H9 (cell line): ENCODE results near the gene TNFAIP8L3. TPM values are rescaled to one million over a fixed set of nuclear protein-coding genes. Genes with fewer than 3 reads are reported as not detected.

Experiments
- DNase-seq: peaks from one replicate; pipeline ENCODE4 v3.0.0-alpha.2; 2017
- H2AFZ ChIP-seq: one replicate; pipeline ENCODE4 v1.6.1; 2013; ENCODE audit warnings: mild to moderate bottlenecking, low read length, control low read depth, moderate library complexity
- H2AK5ac ChIP-seq: 2 replicates; pipeline ENCODE4 v1.6.1; 2013; ENCODE audit warnings: low read length, control low read depth, mixed read lengths; ENCODE audit not compliant: insufficient read length
- H2BK120ac ChIP-seq: one replicate; pipeline ENCODE4 v1.6.1; 2013; ENCODE audit warnings: low read depth, mild to moderate bottlenecking, low read length, control low read depth, inconsistent platforms; ENCODE audit not compliant: poor library complexity, severe bottlenecking
- H2BK12ac ChIP-seq: 2 replicates; pipeline ENCODE4 v1.6.1; 2013; ENCODE audit warnings: low read length, control low read depth, mixed read lengths, low read depth; ENCODE audit not compliant: insufficient read length
- H2BK15ac ChIP-seq: 2 replicates; pipeline ENCODE4 v1.6.1; 2013; ENCODE audit warnings: low read depth, low read length, control low read depth
- H2BK20ac ChIP-seq: one replicate; pipeline ENCODE4 v1.6.1; 2013; ENCODE audit warnings: low read depth, mild to moderate bottlenecking, low read length, control low read depth, inconsistent platforms; ENCODE audit not compliant: poor library complexity, severe bottlenecking
- H2BK5ac ChIP-seq: 2 replicates; pipeline ENCODE4 v1.6.1; 2013; ENCODE audit warnings: low read length, control low read depth, mixed read lengths; ENCODE audit not compliant: insufficient read length
- H3K14ac ChIP-seq: 2 replicates; pipeline ENCODE4 v1.6.1; 2013; ENCODE audit warnings: low read length, control low read depth; ENCODE audit not compliant: insufficient read depth
- H3K18ac ChIP-seq: 2 replicates; pipeline ENCODE4 v1.6.1; 2013; ENCODE audit warnings: low read depth, mild to moderate bottlenecking, mixed read lengths, low read length, control low read depth; ENCODE audit not compliant: insufficient read length
- H3K23ac ChIP-seq: 2 replicates; pipeline ENCODE4 v1.6.1; 2013; ENCODE audit warnings: low read length, control low read depth, mixed read lengths, low read depth; ENCODE audit not compliant: insufficient read length
- H3K23me2 ChIP-seq: 2 replicates; pipeline ENCODE4 v1.6.1; 2013; ENCODE audit warnings: low read depth, mild to moderate bottlenecking, mixed read lengths, low read length, control low read depth; ENCODE audit not compliant: insufficient read length, poor library complexity, severe bottlenecking
- H3K27ac ChIP-seq: 2 replicates; pipeline ENCODE4 v1.5.1; 2013; ENCODE audit warnings: low read length, control low read depth, mixed read lengths, low read depth; ENCODE audit not compliant: insufficient read length
- H3K27me3 ChIP-seq: 2 replicates; pipeline ENCODE4 v1.6.1; 2013; ENCODE audit warnings: low read length, control low read depth, inconsistent platforms; ENCODE audit not compliant: insufficient read depth
- H3K4ac ChIP-seq: 2 replicates; pipeline ENCODE4 v1.6.1; 2013; ENCODE audit warnings: low read depth, mild to moderate bottlenecking, control low read depth, inconsistent platforms, low read length, moderate library complexity
- H3K4me1 ChIP-seq: 2 replicates; pipeline ENCODE4 v1.6.1; 2013; ENCODE audit warnings: low read length, control low read depth, inconsistent platforms; ENCODE audit not compliant: insufficient read depth
- H3K4me2 ChIP-seq: 2 replicates; pipeline ENCODE4 v1.6.1; 2013; ENCODE audit warnings: low read length, control low read depth, mixed read lengths; ENCODE audit not compliant: insufficient read length, insufficient read depth
- H3K56ac ChIP-seq: 2 replicates; pipeline ENCODE4 v1.6.1; 2013; ENCODE audit warnings: low read depth, mild to moderate bottlenecking, mixed read lengths, low read length, control low read depth; ENCODE audit not compliant: insufficient read length
- H3K79me1 ChIP-seq: 2 replicates; pipeline ENCODE4 v1.6.1; 2013; ENCODE audit warnings: low read depth, mild to moderate bottlenecking, moderate library complexity, low read length, control low read depth, inconsistent platforms; ENCODE audit not compliant: insufficient read depth, poor library complexity, severe bottlenecking
- H3K79me2 ChIP-seq: 2 replicates; pipeline ENCODE4 v1.6.1; 2013; ENCODE audit warnings: low read length, control low read depth, inconsistent platforms; ENCODE audit not compliant: insufficient read depth
- H3K9ac ChIP-seq: 2 replicates; pipeline ENCODE4 v1.6.1; 2013; ENCODE audit warnings: low read length, control low read depth, mixed read lengths; ENCODE audit not compliant: insufficient read length; ENCODE audit errors: extremely low read depth
- H3K9me3 ChIP-seq: one replicate; pipeline ENCODE4 v1.6.1; 2013; ENCODE audit warnings: low read depth, low read length, inconsistent platforms; ENCODE audit not compliant: control insufficient read depth
- H3T11ph ChIP-seq: one replicate; pipeline ENCODE4 v1.6.1; 2013; ENCODE audit warnings: mild to moderate bottlenecking, low read length, control low read depth, inconsistent platforms
- H4K20me1 ChIP-seq: one replicate; pipeline ENCODE4 v1.6.1; 2013; ENCODE audit not compliant: control insufficient read depth, insufficient read length, insufficient read depth
- H4K5ac ChIP-seq: 2 replicates; pipeline ENCODE4 v1.6.1; 2013; ENCODE audit warnings: low read depth, mild to moderate bottlenecking, mixed read lengths, low read length, control low read depth; ENCODE audit not compliant: insufficient read length
- H4K8ac ChIP-seq: replicated peaks from 2 replicates; pipeline ENCODE4 v1.6.1; 2013; ENCODE audit warnings: low read length, control low read depth, mixed read lengths, low read depth; ENCODE audit not compliant: insufficient read length
- H4K91ac ChIP-seq: 2 replicates; pipeline ENCODE4 v1.6.1; 2013; ENCODE audit warnings: low read depth, mild to moderate bottlenecking, moderate library complexity, mixed read lengths, low read length, control low read depth; ENCODE audit not compliant: insufficient read length
- H3K27ac Mint-ChIP-seq, 3 experiments: 2 replicates in 2 of 3; 3 replicates in 1 of 3; pipeline ENCODE4 v1.8.0; 2020 to 2021; ENCODE audit warnings: mixed read lengths in 3 of 3, mild to moderate bottlenecking in 1 of 3, moderate library complexity in 1 of 3
- H3K27me3 Mint-ChIP-seq: 2 replicates; pipeline ENCODE4 v1.8.0; 2021; ENCODE audit warnings: low read depth, mild to moderate bottlenecking, moderate library complexity, mixed read lengths
- H3K36me3 Mint-ChIP-seq, 3 experiments: 2 replicates in 2 of 3; 3 replicates in 1 of 3; pipeline ENCODE4 v1.8.0; 2020 to 2021; ENCODE audit warnings: low read depth in 3 of 3, mixed read lengths in 3 of 3; ENCODE audit not compliant: insufficient read depth in 1 of 3
- H3K4me1 Mint-ChIP-seq, 2 experiments: 2 replicates each; pipeline ENCODE4 v1.8.0; 2020; ENCODE audit warnings: mixed read lengths in 2 of 2
- H3K4me3 Mint-ChIP-seq, 2 experiments: 2 replicates in 1 of 2; 3 replicates in 1 of 2; pipeline ENCODE4 v1.8.0; 2020 to 2021; ENCODE audit warnings: mild to moderate bottlenecking in 2 of 2, mixed read lengths in 2 of 2, moderate library complexity in 1 of 2
- H3K9me3 Mint-ChIP-seq, 2 experiments: 2 replicates in 1 of 2; 3 replicates in 1 of 2; pipeline ENCODE4 v1.8.0; 2020; ENCODE audit warnings: mild to moderate bottlenecking in 2 of 2, mixed read lengths in 2 of 2, moderate library complexity in 1 of 2
- CTCF ChIP-seq: fragments of 200-600 bp; sonication (generic); conservative IDR thresholded peaks from 3 replicates; pipeline ENCODE4 v1.8.0; 2021; ENCODE audit warnings: antibody characterized with exemption, mild to moderate bottlenecking
- WGBS: extraction: QIAGEN DNeasy Blood & Tissue Kit; methylation state at CpG from one replicate; pipeline ENCODE4 v1.1.7; 2013; ENCODE audit warnings: missing lambda C conversion rate, low lambda C conversion rate, mixed read lengths; ENCODE audit not compliant: insufficient read length; ENCODE audit errors: extremely low coverage; 5-methylcytosine and 5-hydroxymethylcytosine counted together
- total RNA-seq: library from RNA; stranded (reverse); gene quantifications from 2 replicates; pipeline ENCODE4 v1.2.1, GENCODE V29; 2021

Gene TNFAIP8L3
- total RNA-seq, 1 experiment from 2014 or later = 0.22 TPM

- no peak overlapping the region for H4K8ac ChIP-seq
- H3K9me3 Mint-ChIP-seq = no peaks in the 10 kb centered on the region; a peak in 1 of 5 replicates
- no peaks in the 10 kb centered on the region for H3K79me2 ChIP-seq
- H3K56ac ChIP-seq = no peak overlapping the region
- no peak overlapping the region for H2AK5ac ChIP-seq
- no peak overlapping the region for H3K14ac ChIP-seq
- peaks cover 4% of the 10 kb centered on the region for H3K23me2 ChIP-seq
- H3K4ac ChIP-seq = no peak overlapping the region
- H3K27me3 Mint-ChIP-seq = no peaks in the 10 kb centered on the region; the same call in 1 of the 2 replicates
- H3K4me1 Mint-ChIP-seq = peaks cover 7 to 17% of the 10 kb centered on the region in 2 experiments
- no peak overlapping the region for H3K4me3 Mint-ChIP-seq
- H3K36me3 Mint-ChIP-seq = 0 out of 7 replicates have a peak, but pooled peaks cover 0 to 4% (median 0%) of the 10 kb centered on the region in 3 experiments
- H3K79me1 ChIP-seq = no peaks in the 10 kb centered on the region
- H3K27ac Mint-ChIP-seq = no peak overlapping the region
- no peak overlapping the region for H2BK120ac ChIP-seq
- no peak overlapping the region for H3K4me2 ChIP-seq
- no peak overlapping the region for H4K91ac ChIP-seq
- H3T11ph ChIP-seq = no peak overlapping the region
- WGBS = no CpG with 5 or more reads among the region's 7 CpGs
- no peaks in the 10 kb centered on the region for H4K20me1 ChIP-seq
- H4K5ac ChIP-seq = no peak overlapping the region
- TF ChIP-seq CTCF = no peak
- H3K9ac ChIP-seq = no peak overlapping the region
- H2BK5ac ChIP-seq = no peak overlapping the region
- H3K23ac ChIP-seq = no peak overlapping the region
- no peaks in the 10 kb centered on the region for H3K27me3 ChIP-seq
- H2AFZ ChIP-seq = no peak overlapping the region
- no peak overlapping the region for H3K27ac ChIP-seq
- H3K4me1 ChIP-seq = peaks cover 3% of the 10 kb centered on the region; the same call in 1 of the 2 replicates
- DNase-seq = no peak
- H2BK15ac ChIP-seq = no peak overlapping the region
- no peaks in the 10 kb centered on the region for H3K9me3 ChIP-seq
- no peak overlapping the region for H2BK20ac ChIP-seq
- no peak overlapping the region for H3K18ac ChIP-seq
- no peak overlapping the region for H2BK12ac ChIP-seq
These were observed 18.7 kb downstream of the TNFAIP8L3 start for GRCh38 chr15:51075826-51076523.
